Parathyroid adenoma (tissue), 2 donors: ENCODE measurements around the gene AMPD2.
"Not testable (repeated sequence)": the region's sequence is repeated elsewhere in the genome, so short reads cannot be mapped to it uniquely, and the experiment has no call there.

Experiments
- H2AFZ ChIP-seq: fragments of 300-600 bp; sonication (generic); one replicate; pipeline ENCODE4 v1.7.0; 2017; ENCODE audit warnings: antibody characterized with exemption, mild to moderate bottlenecking
- H3K27ac ChIP-seq: fragments of 300-600 bp; sonication (generic); one replicate; pipeline ENCODE4 v1.7.0; 2017
- H3K27me3 ChIP-seq: fragments of 300-600 bp; sonication (generic); one replicate; pipeline ENCODE4 v1.7.0; 2017; ENCODE audit warnings: low read length; ENCODE audit not compliant: control insufficient read depth, insufficient read depth
- H3K36me3 ChIP-seq: fragments of 300-600 bp; sonication (generic); one replicate; pipeline ENCODE4 v1.7.0; 2017; ENCODE audit warnings: low read length; ENCODE audit not compliant: control insufficient read depth, insufficient read depth
- H3K4me1 ChIP-seq: fragments of 300-600 bp; sonication (generic); one replicate; pipeline ENCODE4 v1.7.0; 2017; ENCODE audit warnings: control low read depth
- H3K4me2 ChIP-seq: fragments of 300-600 bp; sonication (generic); one replicate; pipeline ENCODE4 v1.7.0; 2017; ENCODE audit warnings: low read length
- H3K4me3 ChIP-seq: fragments of 300-600 bp; sonication (generic); one replicate; pipeline ENCODE4 v1.7.0; 2017; ENCODE audit warnings: low read depth, low read length
- H3K79me2 ChIP-seq: fragments of 300-600 bp; sonication (generic); one replicate; pipeline ENCODE4 v1.7.0; 2017; ENCODE audit warnings: control low read depth
- H3K9ac ChIP-seq: fragments of 300-600 bp; sonication (generic); one replicate; pipeline ENCODE4 v1.7.0; 2017; ENCODE audit warnings: mild to moderate bottlenecking
- H3K9me3 ChIP-seq: fragments of 300-600 bp; sonication (generic); one replicate; pipeline ENCODE4 v1.7.0; 2017; ENCODE audit warnings: low read length; ENCODE audit not compliant: control insufficient read depth
- CTCF ChIP-seq: fragments of 300-600 bp; sonication (generic); IDR thresholded peaks from one replicate; pipeline ENCODE4 v1.7.0; 2017; ENCODE audit warnings: antibody characterized with exemption, mild to moderate bottlenecking
- donor health status: primary hyperparathyroidism.

The AMPD2 gene

GRCh38 chr1:109671067-109671466 is 51.4 kb downstream of the AMPD2 start:
- Histone ChIP-seq H3K9me3 (no peaks in the 10 kb centered on the region), H3K9ac (no peak overlapping the region), H3K27me3 (no peaks in the 10 kb centered on the region), H3K4me2 (no peak overlapping the region), H3K4me1 (no peaks in the 10 kb centered on the region), H3K4me3 (no peak overlapping the region), H2AFZ (no peak overlapping the region), H3K79me2 (no peaks in the 10 kb centered on the region), H3K36me3 (no peaks in the 10 kb centered on the region), H3K27ac (no peak overlapping the region)
- TF ChIP-seq CTCF: no peak

GRCh38 chr1:109673861-109674260 is 54.2 kb downstream of the AMPD2 start:
- not testable (repeated sequence) for H3K4me3 ChIP-seq, H3K27ac ChIP-seq, H3K4me1 ChIP-seq, H3K9ac ChIP-seq, H3K4me2 ChIP-seq, H3K79me2 ChIP-seq, H3K27me3 ChIP-seq, H3K9me3 ChIP-seq, H2AFZ ChIP-seq, H3K36me3 ChIP-seq

GRCh38 chr1:109676683-109677381 is 57.2 kb downstream of the AMPD2 start:
- not testable (repeated sequence) for H3K36me3 ChIP-seq, H3K27me3 ChIP-seq, H3K9me3 ChIP-seq, H3K4me3 ChIP-seq, H2AFZ ChIP-seq, H3K27ac ChIP-seq, H3K9ac ChIP-seq, H3K4me1 ChIP-seq, H3K4me2 ChIP-seq, H3K79me2 ChIP-seq

- H2AFZ ChIP-seq: no peak overlapping the region
These were observed 57.8 kb downstream of the AMPD2 start for GRCh38 chr1:109677459-109677858.

GRCh38 chr1:109678637-109679036 is 59.0 kb downstream of the AMPD2 start:
- not testable (repeated sequence) for H2AFZ ChIP-seq, H3K36me3 ChIP-seq, H3K9ac ChIP-seq, H3K4me1 ChIP-seq, H3K27ac ChIP-seq, H3K4me3 ChIP-seq, H3K27me3 ChIP-seq, H3K9me3 ChIP-seq, H3K4me2 ChIP-seq, H3K79me2 ChIP-seq

More at GRCh38 chr1:109677459-109677858, 57.8 kb downstream of the AMPD2 start:
- no peak overlapping the region for H3K27ac ChIP-seq
- no peaks in the 10 kb centered on the region for H3K79me2 ChIP-seq
- no peak overlapping the region for H3K4me2 ChIP-seq
- no peaks in the 10 kb centered on the region for H3K36me3 ChIP-seq
- no peak overlapping the region for H3K4me3 ChIP-seq
- H3K4me1 ChIP-seq: no peaks in the 10 kb centered on the region
- H3K9ac ChIP-seq: no peak overlapping the region
- no peaks in the 10 kb centered on the region for H3K9me3 ChIP-seq
- no peak for TF ChIP-seq CTCF
- no peaks in the 10 kb centered on the region for H3K27me3 ChIP-seq
